Endodermal cell (in vitro differentiated cells): ENCODE data around the gene TRAPPC5. TPM values are rescaled to one million over a fixed set of nuclear protein-coding genes. Genes with fewer than 3 reads are reported as not detected.

ENCODE experiments used
- DNase-seq: peaks from one replicate; pipeline ENCODE4 v3.0.0-alpha.2; 2017
- H3K27ac ChIP-seq: 2 replicates; pipeline ENCODE4 v1.5.1; 2013; ENCODE audit warnings: mild to moderate bottlenecking, low read depth, low read length, moderate library complexity
- H3K27me3 ChIP-seq: 2 replicates; pipeline ENCODE4 v1.6.1; 2013; ENCODE audit warnings: mild to moderate bottlenecking, low read length, moderate library complexity; ENCODE audit not compliant: insufficient read depth, control insufficient read depth, poor library complexity, severe bottlenecking
- H3K36me3 ChIP-seq: 2 replicates; pipeline ENCODE4 v1.7.0; 2013; ENCODE audit warnings: mild to moderate bottlenecking, low read length, moderate library complexity; ENCODE audit not compliant: control insufficient read depth, insufficient read depth
- H3K4me1 ChIP-seq: one replicate; pipeline ENCODE4 v1.7.0; 2013; ENCODE audit warnings: low read length; ENCODE audit not compliant: control insufficient read depth, insufficient read depth
- H3K4me3 ChIP-seq: 2 replicates; pipeline ENCODE4 v1.5.1; 2013; ENCODE audit warnings: mild to moderate bottlenecking, low read length, moderate library complexity
- H3K9ac ChIP-seq: 2 replicates; pipeline ENCODE4 v1.6.1; 2013; ENCODE audit warnings: mild to moderate bottlenecking, low read length, moderate library complexity; ENCODE audit not compliant: poor library complexity, severe bottlenecking; ENCODE audit errors: extremely low read depth
- H3K9me3 ChIP-seq: 2 replicates; pipeline ENCODE4 v1.6.1; 2013; ENCODE audit warnings: mild to moderate bottlenecking, low read length, moderate library complexity; ENCODE audit not compliant: control insufficient read depth
- H3K27ac Mint-ChIP-seq: 2 replicates; pipeline ENCODE4 v1.8.0; 2020; ENCODE audit warnings: mixed read lengths
- H3K27me3 Mint-ChIP-seq: 2 replicates; pipeline ENCODE4 v1.8.0; 2021; ENCODE audit warnings: mild to moderate bottlenecking, mixed read lengths; ENCODE audit not compliant: insufficient read depth
- H3K36me3 Mint-ChIP-seq: 2 replicates; pipeline ENCODE4 v1.8.0; 2020; ENCODE audit warnings: low read depth, mixed read lengths
- H3K4me1 Mint-ChIP-seq: 2 replicates; pipeline ENCODE4 v1.8.0; 2020; ENCODE audit warnings: mixed read lengths
- H3K4me3 Mint-ChIP-seq: 2 replicates; pipeline ENCODE4 v1.8.0; 2020; ENCODE audit warnings: mild to moderate bottlenecking, moderate library complexity, mixed read lengths
- H3K9me3 Mint-ChIP-seq: 2 replicates; pipeline ENCODE4 v1.8.0; 2020; ENCODE audit warnings: mild to moderate bottlenecking, mixed read lengths
- CTCF ChIP-seq: fragments of 200-600 bp; sonication (generic); conservative IDR thresholded peaks from 2 replicates; pipeline ENCODE4 v1.5.0; 2021; ENCODE audit warnings: antibody characterized with exemption, mild to moderate bottlenecking
- WGBS, 2 experiments: methylation state at CpG; one replicate each; pipeline versions ENCODE4 v1.1.5 to v1.1.7; 2013; ENCODE audit warnings: missing lambda C conversion rate in 2 of 2, mixed read lengths in 1 of 2; ENCODE audit not compliant: insufficient coverage in 1 of 2, insufficient read length in 1 of 2; 5-methylcytosine and 5-hydroxymethylcytosine counted together
- long read RNA-seq, 4 experiments: library from polyadenylated mRNA in 2 of 4; library from RNA in 1 of 4; library from capped mRNA in 1 of 4; stranded (forward) in 3 of 4; unstranded in 1 of 4; transcript quantifications; one replicate each; pipeline ENCODE4 v2.0.0, GENCODE V29; 2020 to 2021; ENCODE audit warnings: inconsistent platforms in 1 of 4
- polyA plus RNA-seq, 2 experiments: library from polyadenylated mRNA; stranded (reverse); fragments of 50-300 nt; gene quantifications; one replicate each; pipeline ENCODE4 v1.2.3, GENCODE V29; 2013
- total RNA-seq, 2 donors: library from RNA; stranded (reverse); fragmentation: NEBNext Ultra II Directional in 1 of 2; extraction: Animal tissue kit (Norgen Biotek cat#: 25700) in 1 of 2; gene quantifications; 2 replicates in 1 of 2; 3 replicates in 1 of 2; pipeline ENCODE4 v1.2.1, GENCODE V29; 2021

TRAPPC5 gene
- total RNA-seq, result 10 to 100 TPM; 64.6 to 93.1 TPM
- polyA plus RNA-seq (2013, experiment 1 of 2), result 40.1 TPM
- polyA plus RNA-seq (2013, experiment 2 of 2), result 38.2 TPM
- long read RNA-seq, experiment 1, full-length matches to known transcripts, result 11 of 11 reads
- long read RNA-seq, experiment 1, partial matches to known transcripts, result 0 of 11 reads
- long read RNA-seq, experiment 1, other reads (novel, unspliced or antisense), result 0 of 11 reads
- long read RNA-seq, experiment 2, full-length matches to known transcripts, result 46 of 47 reads
- long read RNA-seq, experiment 2, partial matches to known transcripts, result 0 of 47 reads
- long read RNA-seq, experiment 2, other reads (novel, unspliced or antisense), result 1 of 47 reads
- long read RNA-seq, experiment 3, full-length matches to known transcripts, result 33 of 33 reads
- long read RNA-seq, experiment 3, partial matches to known transcripts, result 0 of 33 reads
- long read RNA-seq, experiment 3, other reads (novel, unspliced or antisense), result 0 of 33 reads
- long read RNA-seq, experiment 4, result 0 reads

GRCh38 chr19:7680606-7681339 is at the start of gene TRAPPC5:
TRAPPC5 (plus strand) TSS chr19:7680833; CDS start chr19:7682254, 1,421 bp downstream.
- Histone ChIP-seq H3K27ac (no peak within 1 kb of the TSS), H3K27me3 (peaks cover 28% of the 10 kb centered on the region), H3K4me1 (no peaks in the 10 kb centered on the region), H3K9me3 (no peaks in the 10 kb centered on the region), H3K36me3 (peaks cover 13% of the 10 kb centered on the region), H3K4me3 (peak within 1 kb of the TSS; percentile 87), H3K9ac (peak within 1 kb of the TSS; percentile 57)
- peak; percentile 97 for TF ChIP-seq CTCF
- 0% methylated on average over 18 to 79 of the region's 79 CpGs for WGBS, 2 experiments
- Mint-ChIP-seq H3K36me3 (peaks cover 18% of the 10 kb centered on the region), H3K4me1 (peaks cover 5% of the 10 kb centered on the region), H3K27me3 (peaks cover 33% of the 10 kb centered on the region), H3K9me3 (no peaks in the 10 kb centered on the region), H3K4me3 (peak within 1 kb of the TSS; percentile 77), H3K27ac (peak within 1 kb of the TSS; percentile 70)
- peak; percentile 94 for DNase-seq

- Histone ChIP-seq H3K27me3 (peaks cover 23% of the 10 kb centered on the region), H3K4me1 (no peaks in the 10 kb centered on the region), H3K9me3 (no peaks in the 10 kb centered on the region), H3K36me3 (peaks cover 5% of the 10 kb centered on the region), H3K4me3 (no peak overlapping the region), H3K9ac (no peak overlapping the region), H3K27ac (no peak overlapping the region)
- Mint-ChIP-seq H3K36me3 (peaks cover 9% of the 10 kb centered on the region), H3K4me1 (peaks cover 17% of the 10 kb centered on the region), H3K4me3 (no peak overlapping the region), H3K9me3 (no peaks in the 10 kb centered on the region), H3K27me3 (peaks cover 27% of the 10 kb centered on the region), H3K27ac (no peak overlapping the region)
- no peak for TF ChIP-seq CTCF
- 92 to 100% methylated on average over 2 to 12 of the region's 12 CpGs for WGBS, 2 experiments
- no peak for DNase-seq
These were observed 49.1 kb upstream of the TRAPPC5 start for GRCh38 chr19:7631577-7631976.

- Histone ChIP-seq H3K4me1 (no peaks in the 10 kb centered on the region), H3K9me3 (no peaks in the 10 kb centered on the region), H3K27ac (no peak overlapping the region), H3K9ac (no peak overlapping the region), H3K27me3 (peaks cover 23% of the 10 kb centered on the region), H3K4me3 (no peak overlapping the region), H3K36me3 (no peaks in the 10 kb centered on the region)
- H3K9me3 Mint-ChIP-seq, result no peaks in the 10 kb centered on the region
- no peak for TF ChIP-seq CTCF
- no peak overlapping the region for H3K27ac Mint-ChIP-seq
- H3K4me1 Mint-ChIP-seq, result peaks cover 17% of the 10 kb centered on the region
- DNase-seq, result no peak
- H3K4me3 Mint-ChIP-seq, result no peak overlapping the region
- H3K27me3 Mint-ChIP-seq, result peaks cover 30% of the 10 kb centered on the region
- peaks cover 2% of the 10 kb centered on the region for H3K36me3 Mint-ChIP-seq
- WGBS, 2 experiments, result 92 to 100% methylated on average over 16 to 40 of the region's 40 CpGs
These were observed 48.1 kb upstream of the TRAPPC5 start for GRCh38 chr19:7632340-7633203.
